Measurements from ENCODE around the gene TRPV3.

The TRPV3 gene

DNA sequence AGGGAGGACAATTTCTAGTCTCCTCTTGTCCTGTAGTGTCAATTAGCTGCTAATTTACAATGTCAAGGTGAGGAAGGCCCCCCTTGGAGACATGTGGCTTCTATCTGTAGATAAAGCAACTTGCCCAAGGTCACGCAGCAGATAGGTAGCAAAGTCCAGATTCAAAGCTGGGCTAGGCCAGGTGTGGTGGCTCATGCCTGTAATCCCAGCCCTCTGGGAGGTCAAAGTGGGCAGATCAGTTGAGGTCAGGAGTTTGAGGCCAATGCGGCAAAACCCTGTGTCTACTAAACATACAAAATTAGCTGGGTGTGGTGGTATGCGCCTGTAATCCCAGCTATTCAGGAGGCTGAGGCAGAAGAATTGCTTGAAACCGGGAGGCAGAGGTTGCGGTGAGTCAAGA is 11.1 kb downstream of the TRPV3 start:
- DNase-seq (ENCODE audit: low read depth) = no peak

DNA sequence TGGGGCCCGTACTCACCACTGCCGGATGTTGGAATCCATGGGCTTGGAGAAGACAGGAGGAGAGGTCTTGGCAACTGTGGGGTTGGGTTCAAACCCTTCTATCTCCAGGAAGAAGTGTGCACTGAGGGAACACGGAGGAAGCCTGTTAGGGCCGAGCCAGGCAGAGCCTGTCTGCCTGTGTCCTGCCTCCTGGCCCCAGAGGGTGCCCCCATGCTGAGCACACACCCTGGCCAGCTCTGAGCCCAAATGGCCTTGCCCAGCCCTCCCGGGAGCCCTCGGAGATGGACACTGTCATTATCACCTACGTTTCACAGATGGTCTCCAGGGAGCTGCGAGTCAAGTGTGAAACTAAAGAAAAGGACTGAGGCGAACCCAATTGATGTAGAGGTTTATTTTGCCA is 12.5 kb downstream of the TRPV3 start:
- DNase-seq (ENCODE audit: low read depth) = no peak

DNA sequence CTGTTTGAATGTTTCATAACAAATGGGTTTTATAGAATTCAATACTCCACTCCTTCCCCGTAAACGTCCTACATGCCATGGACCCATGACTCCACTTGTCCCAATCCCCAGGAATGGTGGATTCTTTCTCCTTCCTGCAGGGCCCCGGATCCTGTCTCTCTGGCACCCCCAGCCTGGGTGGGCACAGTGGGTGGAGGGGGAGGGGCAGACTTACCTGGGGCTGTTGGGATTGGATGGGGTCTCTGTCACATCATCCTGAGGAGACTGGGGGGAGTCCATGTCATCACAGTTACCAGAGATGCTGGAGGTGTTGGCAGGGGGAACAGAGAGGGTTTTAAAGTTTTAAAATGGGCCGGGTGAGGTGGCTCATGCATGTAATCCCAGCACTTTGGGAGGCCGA is 13.2 kb downstream of the TRPV3 start:
- DNase-seq (ENCODE audit: low read depth) = no peak

DNA sequence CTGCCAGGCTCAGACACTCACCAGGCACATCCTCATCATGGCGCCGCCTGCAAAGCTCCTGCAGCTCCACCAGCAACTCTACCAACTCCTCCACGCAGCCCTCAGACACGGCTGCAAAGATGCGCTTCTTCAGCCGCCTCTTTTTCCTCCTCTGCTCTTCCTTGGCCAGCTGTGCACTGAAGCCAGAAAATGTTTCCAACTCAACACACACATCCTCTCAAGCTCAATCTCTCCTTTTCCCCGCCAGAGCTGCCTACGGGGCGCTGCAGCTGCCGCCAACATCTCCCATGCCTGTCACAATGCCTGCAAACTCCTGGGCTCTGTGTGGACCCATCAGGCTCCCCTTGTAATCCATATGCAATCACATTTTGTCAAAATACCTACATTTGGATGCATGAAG is 14.2 kb downstream of the TRPV3 start:
- DNase-seq (ENCODE audit: low read depth) = no peak

DNA sequence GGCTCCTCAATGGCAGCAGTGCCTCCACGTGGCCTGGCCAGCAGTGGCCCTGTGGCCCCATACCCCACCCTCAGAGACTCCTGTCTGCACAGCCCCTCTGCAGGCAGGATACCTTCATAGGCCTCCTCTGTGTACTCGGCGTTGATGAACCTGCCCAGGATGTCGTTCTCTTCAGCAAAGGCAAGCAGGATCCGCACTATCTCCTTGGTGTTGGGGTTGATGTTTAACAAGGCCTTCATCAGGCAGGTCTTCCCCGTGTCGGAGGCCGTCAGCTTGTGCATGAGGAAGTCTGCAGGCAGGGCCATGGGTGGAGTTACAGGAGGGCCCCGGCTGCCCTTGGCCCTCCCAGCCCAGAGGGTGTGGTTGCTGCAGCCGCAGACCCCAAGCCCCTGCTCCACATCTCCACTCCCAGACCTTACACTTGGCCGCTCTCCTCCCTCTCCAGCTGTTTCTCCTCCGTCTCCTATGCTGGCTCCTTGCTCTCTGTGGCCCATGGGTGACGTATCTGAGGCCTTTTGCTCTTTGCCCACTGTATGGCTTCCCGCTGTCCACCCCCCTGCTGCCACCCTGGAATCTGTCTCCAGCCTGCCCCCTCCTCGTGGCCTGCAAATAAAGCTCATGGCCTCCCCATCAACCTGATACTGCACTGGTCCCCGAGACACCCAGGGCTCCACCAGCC is 15.1 kb downstream of the TRPV3 start:
- DNase-seq (ENCODE audit: low read depth) = no peak

DNA sequence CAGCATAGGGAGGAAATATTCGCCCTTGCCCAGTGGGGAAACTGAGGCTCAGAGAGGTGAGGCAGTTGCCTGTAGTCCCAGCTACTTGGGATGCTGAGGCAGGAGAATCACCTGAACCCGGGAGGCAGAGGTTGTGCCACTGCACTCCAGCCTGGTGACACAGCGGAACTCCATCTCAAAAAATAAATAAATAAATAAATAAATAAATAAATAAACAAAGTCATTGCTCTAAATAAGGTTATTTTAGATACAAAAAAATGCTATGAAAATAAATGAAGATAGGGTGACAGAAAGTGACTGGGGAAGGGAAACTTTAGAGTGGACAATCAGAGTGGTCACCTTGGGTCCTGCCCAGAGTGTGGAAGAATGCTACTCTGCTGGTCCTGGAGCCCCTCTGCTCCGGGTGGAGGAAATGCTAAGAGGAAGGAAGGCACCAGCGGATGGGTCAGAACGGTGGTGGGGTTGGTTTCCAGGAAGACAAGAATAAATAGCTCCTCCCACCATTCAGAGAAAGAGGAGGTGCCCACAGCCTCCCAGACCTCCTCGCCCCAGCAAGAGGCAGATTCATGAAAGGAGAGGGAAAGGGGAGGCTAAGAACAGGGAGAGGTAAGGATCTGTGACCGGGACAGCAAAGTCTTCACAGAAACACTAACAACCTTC is 17.6 kb downstream of the TRPV3 start:
- no peak for DNase-seq (ENCODE audit: low read depth)

DNA sequence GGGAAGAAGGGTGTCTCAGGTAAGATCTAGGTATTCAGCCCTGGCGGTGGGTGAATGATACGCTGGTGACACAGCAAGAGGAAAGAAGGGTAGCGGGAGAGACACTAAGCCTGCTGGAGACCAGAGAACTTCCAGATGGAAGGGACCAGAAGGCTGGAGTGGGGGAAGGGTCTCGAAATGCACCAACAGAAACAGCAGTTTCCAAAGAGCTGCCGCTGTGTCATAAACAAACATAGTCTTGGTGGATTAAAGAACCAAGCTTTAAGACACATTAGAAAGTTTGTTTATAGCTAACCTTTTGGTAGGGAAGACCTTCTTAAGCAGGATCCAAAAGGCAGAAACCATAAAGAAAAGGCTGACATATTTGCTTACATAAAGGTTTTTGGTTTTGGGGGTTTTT is 20.9 kb downstream of the TRPV3 start:
- DNase-seq (ENCODE audit: low read depth) = no peak

DNA sequence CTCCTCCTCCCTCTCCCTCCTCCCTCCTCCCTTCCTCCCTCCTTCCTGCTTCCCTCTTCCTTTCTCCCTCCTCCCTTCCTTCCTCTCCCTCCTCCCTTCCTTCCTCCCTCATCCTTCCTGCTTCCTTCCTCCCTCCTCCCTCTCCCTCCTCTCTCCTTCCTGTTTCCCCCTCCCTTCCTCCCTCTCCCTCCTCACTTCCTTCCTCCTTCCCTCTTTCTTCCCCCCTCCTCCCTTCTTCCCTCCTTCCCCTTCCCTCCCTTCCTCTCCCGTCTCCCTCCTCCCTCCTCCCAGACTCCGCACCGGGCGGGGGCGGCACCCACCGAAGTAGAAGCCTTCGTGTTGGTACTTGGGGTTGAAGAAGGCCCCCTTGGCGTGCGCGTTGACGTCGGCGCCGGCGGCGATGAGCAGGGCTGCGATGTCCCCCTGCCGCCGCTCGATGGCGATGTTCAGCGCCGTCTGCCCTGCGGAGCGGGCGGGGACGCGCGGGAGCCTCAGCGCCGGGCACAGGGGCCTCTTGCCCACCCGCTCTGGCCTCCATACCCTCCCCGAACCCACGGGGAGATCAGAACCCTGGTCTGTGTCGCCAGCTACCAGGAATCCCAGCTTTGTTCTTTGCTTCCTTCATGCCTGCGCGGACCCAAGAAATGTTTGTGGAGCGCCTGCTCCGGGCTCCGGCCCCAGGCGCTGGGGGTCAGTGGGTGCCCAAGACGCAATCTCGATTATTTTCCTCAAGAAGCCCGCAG is 22.2 kb downstream of the TRPV3 start:
- DNase-seq (ENCODE audit: low read depth) = no peak

DNA sequence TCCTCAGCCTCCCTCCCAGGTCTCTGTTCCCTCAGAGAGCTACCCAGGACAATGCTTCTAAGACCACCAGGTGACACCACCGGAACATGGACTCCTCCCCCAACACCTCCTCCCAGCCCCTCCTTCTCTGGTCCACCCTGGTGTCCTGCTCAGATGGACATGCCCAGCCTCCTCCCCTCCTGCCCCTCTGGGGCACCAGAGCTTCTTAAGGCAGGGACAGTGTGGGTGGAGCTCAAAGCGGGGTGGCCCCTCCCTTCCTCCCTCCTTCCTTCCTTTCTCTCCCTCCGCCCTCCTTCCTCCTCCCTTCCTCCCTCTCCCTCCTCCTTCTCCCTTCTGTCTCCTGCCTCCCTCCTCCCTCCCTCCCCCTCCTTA is 22.7 kb downstream of the TRPV3 start:
- DNase-seq (ENCODE audit: low read depth) = no peak

DNA sequence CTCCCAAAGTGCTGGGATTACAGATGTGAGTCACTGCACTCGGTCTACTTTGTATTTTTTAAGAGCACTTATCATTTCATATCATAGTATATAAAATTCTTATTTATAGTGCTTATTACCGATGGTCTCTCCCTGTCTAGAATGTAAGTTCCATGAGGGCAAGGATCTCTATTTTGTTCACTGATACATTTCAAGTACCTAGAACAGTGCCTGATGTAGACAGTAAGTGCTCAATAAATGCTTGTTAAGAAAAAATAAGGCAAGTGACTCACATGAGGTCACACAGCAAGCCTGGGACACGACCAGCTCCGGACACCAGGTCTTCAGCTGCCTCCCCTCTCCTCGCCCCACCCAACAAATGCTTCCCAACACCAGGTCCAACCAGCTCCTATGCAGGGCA is 23.9 kb downstream of the TRPV3 start:
- no peak for DNase-seq (ENCODE audit: low read depth)

DNA sequence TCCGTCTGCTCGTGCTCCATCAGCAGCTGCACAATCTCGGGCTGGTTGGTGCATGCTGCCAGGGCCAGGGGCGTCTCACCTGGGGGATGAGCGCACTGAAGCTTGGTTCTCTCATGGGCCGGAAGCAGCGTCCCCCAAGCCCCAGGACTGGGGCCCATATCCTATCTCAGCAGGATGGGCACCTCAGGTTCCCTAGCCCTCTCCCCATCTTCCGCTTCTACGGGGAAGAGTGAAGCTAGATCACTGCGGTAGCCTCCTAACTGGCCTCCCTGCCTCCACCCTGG is 24.8 kb downstream of the TRPV3 start:
- DNase-seq (ENCODE audit: low read depth) = no peak

DNA sequence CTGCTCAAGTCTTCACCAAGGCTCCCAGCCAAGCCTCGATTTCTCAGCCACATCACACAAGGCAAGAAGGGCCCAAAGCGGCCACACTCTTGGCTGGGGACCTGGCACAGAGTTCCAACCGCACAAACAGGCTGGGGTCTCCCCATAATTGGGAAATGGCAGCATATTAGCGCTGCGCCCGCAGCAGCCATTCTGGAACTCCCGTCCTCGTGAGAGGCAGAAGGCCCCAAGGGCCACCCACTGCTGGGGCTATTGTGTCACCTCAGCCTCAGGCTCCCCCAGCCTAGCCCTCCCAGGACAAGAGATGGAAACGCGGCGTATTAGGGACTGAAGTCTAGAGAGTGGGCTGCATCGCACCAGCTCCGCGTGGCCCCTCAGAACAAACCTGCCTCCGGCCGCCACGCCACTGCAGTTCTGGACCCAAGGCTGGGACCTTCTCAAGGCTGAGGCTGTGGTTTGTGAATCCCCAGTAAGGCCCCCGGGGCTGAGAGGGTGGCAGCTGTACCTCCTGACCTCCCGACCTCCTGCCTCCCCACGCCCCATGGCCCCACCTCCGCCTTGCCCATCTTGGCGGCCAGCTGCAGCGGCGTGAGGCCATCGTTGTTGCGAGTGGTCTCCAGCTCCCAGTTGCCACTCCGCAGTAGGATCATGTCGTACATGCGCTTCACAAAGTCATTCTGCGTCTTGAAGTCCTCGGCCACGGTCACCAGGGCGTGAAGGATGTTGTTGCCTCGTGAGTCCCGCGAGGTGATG is 25.3 kb downstream of the TRPV3 start:
- no peak for DNase-seq (ENCODE audit: low read depth)

DNA sequence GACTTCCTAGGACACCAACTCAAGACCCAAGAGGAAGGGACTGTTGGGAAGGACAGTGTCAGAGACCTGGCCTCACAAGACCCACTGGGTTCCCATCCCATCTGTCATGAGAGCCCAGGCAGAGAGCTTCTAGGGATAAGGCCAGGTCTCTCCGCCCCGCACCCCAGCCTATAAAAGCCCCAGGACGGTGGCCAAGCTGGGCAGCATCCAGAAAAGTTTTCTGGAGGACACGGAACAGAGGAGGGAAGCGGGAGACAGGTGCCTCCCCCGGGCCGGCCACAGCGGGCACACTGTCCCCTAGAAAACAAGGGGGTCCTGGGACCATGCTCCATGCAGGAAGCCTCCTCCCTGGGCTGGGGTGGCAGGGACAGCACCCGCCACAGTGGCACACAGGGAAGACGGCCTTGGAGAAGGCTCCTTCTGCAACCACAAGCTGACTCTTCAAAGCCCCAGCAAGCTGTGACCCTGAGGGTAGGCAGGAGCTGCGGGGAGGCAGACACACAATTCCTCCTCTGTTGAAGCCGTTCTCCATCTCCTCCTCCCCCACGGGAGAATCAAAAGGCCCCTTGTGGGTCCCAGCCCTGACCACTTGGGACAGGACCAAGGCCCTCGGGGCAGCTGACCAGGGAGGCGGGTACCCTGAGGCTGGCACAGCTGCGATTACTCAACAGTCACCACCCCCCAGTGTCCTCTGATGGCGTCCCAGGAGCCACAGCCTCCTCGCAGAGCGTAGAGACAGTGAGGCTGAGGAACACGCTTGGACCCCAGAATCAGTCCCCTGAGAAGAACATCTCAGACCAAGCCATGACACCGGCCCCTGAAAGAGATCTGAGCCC is 26.1 kb downstream of the TRPV3 start:
- DNase-seq (ENCODE audit: low read depth) = no peak

DNA sequence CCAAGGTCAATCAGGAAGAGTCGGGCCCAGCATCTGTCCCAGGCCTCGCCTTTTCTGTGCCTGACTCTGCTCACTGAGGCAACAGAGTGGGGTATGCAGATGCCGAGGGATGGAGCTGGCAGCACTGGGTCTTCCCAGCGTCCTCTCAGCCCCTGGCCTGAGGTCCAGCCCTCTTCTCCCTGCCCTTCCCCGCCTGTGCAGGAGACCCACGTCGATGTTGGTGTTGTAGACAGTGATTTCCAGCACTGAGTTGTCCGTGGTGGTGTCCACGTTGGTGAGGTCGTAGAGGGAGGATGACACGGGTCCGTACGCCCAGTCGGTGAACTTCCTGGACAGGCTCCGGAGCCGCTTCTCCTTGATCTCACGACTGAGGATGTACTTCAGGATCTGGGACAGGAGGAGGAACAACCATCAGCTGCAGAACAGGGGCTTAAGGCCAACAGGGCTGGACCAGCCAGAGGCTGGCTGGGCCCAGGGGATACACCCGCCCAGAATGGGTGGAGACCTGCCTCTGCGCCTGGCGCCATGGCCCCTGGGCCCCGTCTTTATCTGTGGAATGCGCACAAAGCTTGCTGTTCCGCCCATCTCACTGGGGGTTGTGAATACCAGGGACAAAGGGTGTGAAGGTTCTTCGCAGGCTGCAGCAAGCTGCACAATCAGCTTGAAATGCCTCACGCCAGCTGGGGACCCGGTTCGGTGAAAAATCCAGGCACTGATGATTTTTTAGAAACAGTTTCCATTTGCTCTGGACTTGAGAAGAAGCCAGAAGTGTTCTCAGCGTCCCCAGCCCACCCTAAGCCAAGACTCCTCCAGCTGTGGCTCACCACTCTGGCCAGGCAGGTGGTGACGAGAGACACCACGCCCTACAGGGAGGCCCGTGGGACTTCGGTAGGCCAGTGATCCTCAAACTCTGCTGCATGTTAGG is 27.5 kb downstream of the TRPV3 start:
- DNase-seq (ENCODE audit: low read depth) = no peak

DNA sequence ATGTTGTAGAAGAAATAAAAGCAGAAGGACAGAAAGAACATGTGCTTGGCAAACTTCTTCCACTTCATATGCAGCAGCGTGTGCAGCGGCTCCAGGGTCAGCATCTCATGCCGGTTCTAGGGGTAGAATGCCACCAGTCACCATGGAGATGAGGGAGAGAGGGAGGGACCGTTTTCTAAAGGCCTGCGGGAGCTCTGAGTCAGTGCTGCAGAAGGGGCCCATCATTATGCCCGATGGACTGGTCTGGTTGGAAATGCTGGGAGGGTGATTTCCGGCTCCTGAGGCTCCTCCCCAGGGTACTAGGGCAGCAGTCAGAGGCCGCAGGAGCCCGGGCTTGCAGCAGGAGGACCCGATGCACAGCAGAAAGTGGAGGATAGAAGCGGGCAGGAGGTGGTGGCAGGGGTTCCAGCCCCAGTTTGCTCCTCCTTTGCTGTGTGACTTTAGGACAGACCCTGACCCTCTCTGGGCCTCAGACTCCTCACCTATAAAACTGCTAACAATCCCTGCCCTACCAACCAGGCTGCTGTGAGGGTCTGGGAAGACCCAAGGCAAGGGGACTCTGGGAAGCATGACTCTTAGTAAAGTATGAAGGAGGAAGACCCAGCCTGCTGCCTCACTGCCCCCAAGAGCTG is 28.6 kb downstream of the TRPV3 start:
- DNase-seq (ENCODE audit: low read depth) = no peak

DNA sequence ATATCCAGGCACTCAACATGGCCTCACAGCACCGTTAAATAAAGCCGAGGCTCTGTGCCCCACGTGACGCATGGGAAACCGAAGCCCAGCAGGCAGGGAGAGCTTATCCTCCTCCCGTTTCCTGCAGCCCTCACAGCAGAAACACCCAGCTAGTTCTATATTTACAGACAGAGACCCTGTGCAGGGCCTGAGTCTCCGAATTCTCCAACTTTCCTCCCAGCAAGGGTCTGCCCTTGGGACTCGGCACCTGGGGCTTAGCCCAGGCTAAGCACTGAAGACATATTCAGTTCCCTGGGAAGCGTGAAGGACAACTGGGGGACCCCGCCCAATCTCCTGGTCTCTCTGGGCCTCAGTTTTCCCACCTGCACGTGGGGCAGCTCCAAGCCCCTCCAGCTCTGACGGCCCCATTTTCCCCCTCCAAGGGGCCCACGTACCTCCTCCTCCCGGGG is 29.2 kb downstream of the TRPV3 start:
- no peak for DNase-seq (ENCODE audit: low read depth)

DNA sequence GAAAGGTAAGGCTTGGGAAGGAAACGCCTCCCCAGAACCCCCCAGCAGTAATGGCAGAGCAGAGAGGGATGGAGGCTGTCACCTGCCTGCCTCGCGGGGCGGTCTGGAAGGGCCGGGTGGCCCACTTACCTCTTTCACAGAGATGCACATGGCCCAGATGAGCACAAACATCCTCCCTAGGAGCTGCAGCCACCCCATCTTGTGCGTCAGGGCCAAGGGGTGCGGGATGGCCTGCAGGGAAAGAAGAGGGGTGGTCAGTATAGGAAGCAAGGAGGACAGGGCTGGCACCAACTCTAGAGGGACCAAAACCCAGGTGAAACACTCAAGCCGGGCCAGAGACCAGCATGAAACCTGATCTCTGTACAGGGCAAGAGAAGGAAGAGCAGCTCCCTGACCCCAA is 29.7 kb downstream of the TRPV3 start:
- no peak for DNase-seq (ENCODE audit: low read depth)

DNA sequence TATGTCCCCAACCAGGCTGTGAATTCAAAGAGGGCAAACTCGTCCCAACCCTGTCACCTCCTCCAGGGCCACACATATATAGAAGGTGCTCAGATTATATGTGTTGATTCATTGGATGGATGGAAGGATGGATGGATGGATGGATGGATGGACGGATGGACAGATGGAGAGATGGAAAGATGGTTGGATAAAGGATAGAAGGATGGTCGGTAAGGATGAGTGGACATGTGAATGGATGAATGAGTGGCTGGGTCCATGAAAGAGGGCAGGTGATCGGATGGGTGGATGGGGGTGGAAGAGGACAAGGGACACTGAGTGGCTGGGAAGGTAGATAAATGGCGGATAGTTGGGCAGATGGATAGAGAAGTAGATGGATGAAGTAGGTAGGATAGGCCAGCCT is 30.1 kb downstream of the TRPV3 start:
- DNase-seq (ENCODE audit: low read depth) = no peak

DNA sequence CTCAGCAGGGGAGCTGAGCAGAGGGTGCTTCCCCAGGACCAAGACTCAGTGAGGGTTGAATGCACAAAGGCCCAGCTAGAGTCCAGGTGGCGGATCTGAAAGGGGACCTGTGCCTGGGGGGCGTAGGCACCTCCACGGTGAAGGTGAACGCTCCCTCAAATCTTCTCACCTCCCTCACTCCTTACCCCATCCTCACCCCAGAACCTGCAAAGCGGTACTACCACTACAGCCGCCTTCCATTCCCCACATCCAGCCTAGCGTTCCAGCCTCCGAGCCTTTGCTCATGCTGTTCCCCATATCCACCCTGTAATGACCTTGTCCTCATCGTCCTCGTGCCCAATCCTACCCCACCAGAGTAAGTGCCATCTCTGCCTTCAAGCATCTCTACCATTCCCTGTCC is 30.6 kb downstream of the TRPV3 start:
- DNase-seq (ENCODE audit: low read depth) = no peak

DNA sequence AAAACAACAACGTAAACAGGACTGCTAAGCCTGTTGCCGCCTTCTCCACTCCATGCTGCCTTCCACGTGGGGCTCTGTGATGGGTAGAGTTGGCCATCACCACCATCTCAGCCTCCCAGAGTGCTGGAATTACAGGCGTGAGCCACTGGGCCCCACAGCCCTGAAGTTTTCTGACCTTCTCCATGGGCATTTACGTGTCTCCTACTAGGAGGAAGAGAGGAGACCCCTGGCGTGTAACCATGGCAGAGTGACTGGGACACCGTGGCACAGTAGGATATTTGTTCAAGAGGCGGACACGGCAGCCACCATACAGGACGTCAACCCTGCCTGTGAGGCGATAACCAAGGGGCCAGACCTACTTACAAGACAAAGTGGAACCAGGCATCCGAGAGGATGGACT is 31.1 kb downstream of the TRPV3 start:
- DNase-seq (ENCODE audit: low read depth) = no peak
